Ishikawa (cell line): ENCODE results near the gene VPS4B.

Experiments used
- CEBPB ChIP-seq: IDR thresholded peaks from 2 replicates; pipeline ENCODE4 v1.6.1; 2012
- CREB1 ChIP-seq: IDR thresholded peaks from 2 replicates; pipeline ENCODE4 v1.6.1; 2012; ENCODE audit warnings: low read depth
- EGR1 ChIP-seq: IDR thresholded peaks from 2 replicates; pipeline ENCODE4 v1.6.1; 2012
- EP300 ChIP-seq: IDR thresholded peaks from 2 replicates; pipeline ENCODE4 v1.6.1; 2012; ENCODE audit warnings: borderline replicate concordance
- FOXM1 ChIP-seq: IDR thresholded peaks from 2 replicates; pipeline ENCODE4 v1.6.1; 2012; ENCODE audit warnings: low read depth, borderline replicate concordance
- NFIC ChIP-seq: IDR thresholded peaks from 2 replicates; pipeline ENCODE4 v1.6.1; 2012
- RAD21 ChIP-seq: IDR thresholded peaks from 2 replicates; pipeline ENCODE4 v1.6.1; 2012; ENCODE audit warnings: low read depth
- TAF1 ChIP-seq: IDR thresholded peaks from 2 replicates; pipeline ENCODE4 v1.6.1; 2012; ENCODE audit warnings: low read depth, mild to moderate bottlenecking
- TCF12 ChIP-seq: IDR thresholded peaks from 2 replicates; pipeline ENCODE4 v1.6.1; 2012; ENCODE audit warnings: low read depth
- TEAD4 ChIP-seq: IDR thresholded peaks from 2 replicates; pipeline ENCODE4 v1.6.1; 2012
- YY1 ChIP-seq: IDR thresholded peaks from 2 replicates; pipeline ENCODE4 v1.6.1; 2012; ENCODE audit warnings: low read depth
- ZBTB7A ChIP-seq: IDR thresholded peaks from 2 replicates; pipeline ENCODE4 v1.6.1; 2012; ENCODE audit warnings: low read depth
- TF ChIP-seq, protein P1 (sequence below): IDR thresholded peaks from 2 replicates; pipeline ENCODE4 v1.6.1; 2012
- TF ChIP-seq, protein P2 (sequence below): IDR thresholded peaks from 2 replicates; pipeline ENCODE4 v1.6.1; 2012
- TF ChIP-seq, protein P3 (sequence below): IDR thresholded peaks from 2 replicates; pipeline ENCODE4 v1.6.1; 2012; ENCODE audit warnings: low read depth, mild to moderate bottlenecking

VPS4B gene

DNA sequence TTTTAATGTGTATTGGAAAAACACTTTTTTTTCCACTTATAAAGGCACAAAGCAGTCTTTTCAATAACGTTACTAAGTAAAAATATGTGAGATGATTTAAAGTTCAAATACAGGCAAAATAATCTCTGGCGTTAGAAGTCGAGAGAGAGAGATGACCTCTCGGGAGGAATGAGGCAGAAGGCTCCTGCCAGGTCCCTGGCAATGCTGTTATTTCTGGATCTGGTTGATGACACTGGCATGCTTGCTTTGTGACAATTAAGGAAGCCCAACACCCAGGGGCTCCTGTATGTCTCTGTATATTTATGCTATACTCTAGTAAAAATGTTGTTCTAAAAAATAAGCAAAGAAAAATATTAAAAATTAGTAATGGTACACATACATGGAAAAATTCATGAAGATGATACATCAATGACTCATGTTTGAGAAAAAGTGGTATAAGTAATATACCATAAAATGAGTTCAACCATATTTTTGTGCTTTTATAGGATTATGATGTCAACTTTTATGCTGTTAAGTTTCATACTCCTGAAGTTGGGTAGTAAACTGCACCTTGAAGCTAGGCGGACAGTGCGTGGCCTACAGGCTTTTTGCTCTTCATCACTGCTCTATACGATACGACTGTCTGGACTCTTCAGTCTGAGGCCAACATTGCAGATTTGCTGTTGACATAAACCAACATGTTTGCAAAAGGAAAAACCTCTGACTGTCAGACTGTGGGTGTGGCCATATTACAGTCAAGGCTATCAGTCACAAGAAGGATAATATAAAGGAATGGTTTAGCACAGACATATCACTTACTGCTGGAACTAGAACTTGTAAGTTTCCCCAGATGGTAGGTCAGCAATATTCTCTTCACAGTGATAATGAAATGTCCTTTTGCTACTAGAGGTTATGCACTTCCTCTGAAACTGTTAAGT is 19.8 kb downstream of the VPS4B start:
- TF ChIP-seq CEBPB (no peak), TAF1 (no peak), FOXM1 (no peak), ZBTB7A (no peak), TEAD4 (no peak), EGR1 (no peak), NFIC (no peak), EP300 (no peak), TCF12 (no peak), CREB1 (no peak), YY1 (no peak), RAD21 (no peak)
- TF ChIP-seq, protein P1, sequence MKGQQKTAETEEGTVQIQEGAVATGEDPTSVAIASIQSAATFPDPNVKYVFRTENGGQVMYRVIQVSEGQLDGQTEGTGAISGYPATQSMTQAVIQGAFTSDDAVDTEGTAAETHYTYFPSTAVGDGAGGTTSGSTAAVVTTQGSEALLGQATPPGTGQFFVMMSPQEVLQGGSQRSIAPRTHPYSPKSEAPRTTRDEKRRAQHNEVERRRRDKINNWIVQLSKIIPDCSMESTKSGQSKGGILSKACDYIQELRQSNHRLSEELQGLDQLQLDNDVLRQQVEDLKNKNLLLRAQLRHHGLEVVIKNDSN, result no peak
- TF ChIP-seq, protein P2, sequence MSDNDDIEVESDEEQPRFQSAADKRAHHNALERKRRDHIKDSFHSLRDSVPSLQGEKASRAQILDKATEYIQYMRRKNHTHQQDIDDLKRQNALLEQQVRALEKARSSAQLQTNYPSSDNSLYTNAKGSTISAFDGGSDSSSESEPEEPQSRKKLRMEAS, result no peak

DNA sequence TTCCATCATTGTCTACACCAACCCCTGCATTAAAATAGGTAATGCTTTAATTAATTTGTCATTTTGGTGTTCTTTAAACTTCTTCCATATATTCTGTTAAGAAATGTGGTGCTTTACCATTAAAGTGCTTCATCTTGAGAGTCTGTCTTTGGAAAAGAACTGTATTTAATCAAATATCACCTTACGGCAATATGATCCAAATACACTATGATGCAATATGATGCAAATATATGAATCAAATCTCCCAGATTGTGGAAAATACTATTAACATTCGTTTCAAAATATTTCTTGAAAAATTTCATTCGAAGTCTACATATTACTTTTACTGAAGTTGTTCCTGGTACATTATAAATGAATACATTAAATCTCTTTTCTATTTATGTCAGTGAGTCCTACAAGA is 23.0 kb downstream of the VPS4B start:
- TF ChIP-seq, protein P3, sequence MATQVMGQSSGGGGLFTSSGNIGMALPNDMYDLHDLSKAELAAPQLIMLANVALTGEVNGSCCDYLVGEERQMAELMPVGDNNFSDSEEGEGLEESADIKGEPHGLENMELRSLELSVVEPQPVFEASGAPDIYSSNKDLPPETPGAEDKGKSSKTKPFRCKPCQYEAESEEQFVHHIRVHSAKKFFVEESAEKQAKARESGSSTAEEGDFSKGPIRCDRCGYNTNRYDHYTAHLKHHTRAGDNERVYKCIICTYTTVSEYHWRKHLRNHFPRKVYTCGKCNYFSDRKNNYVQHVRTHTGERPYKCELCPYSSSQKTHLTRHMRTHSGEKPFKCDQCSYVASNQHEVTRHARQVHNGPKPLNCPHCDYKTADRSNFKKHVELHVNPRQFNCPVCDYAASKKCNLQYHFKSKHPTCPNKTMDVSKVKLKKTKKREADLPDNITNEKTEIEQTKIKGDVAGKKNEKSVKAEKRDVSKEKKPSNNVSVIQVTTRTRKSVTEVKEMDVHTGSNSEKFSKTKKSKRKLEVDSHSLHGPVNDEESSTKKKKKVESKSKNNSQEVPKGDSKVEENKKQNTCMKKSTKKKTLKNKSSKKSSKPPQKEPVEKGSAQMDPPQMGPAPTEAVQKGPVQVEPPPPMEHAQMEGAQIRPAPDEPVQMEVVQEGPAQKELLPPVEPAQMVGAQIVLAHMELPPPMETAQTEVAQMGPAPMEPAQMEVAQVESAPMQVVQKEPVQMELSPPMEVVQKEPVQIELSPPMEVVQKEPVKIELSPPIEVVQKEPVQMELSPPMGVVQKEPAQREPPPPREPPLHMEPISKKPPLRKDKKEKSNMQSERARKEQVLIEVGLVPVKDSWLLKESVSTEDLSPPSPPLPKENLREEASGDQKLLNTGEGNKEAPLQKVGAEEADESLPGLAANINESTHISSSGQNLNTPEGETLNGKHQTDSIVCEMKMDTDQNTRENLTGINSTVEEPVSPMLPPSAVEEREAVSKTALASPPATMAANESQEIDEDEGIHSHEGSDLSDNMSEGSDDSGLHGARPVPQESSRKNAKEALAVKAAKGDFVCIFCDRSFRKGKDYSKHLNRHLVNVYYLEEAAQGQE, result no peak
- TF ChIP-seq EP300 (no peak), YY1 (no peak)

DNA sequence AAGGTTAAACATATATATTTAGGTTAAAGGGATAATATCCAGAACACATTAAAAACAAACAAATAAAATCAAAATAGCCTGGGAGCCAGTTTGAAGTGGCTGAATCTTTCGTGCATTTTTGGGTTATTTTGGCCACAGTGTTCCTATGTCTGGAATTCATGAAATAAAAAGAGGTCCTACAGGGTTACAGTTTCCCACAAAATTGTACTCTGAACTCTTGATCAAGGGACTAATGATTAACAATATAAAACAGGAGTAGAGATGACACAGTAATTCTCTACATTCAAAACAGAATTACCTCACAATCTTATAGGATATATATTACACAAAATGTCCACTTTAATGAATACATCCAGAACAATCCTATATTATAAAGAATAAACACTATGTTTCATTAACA is 24.9 kb downstream of the VPS4B start:
- no peak for TF ChIP-seq EGR1
- TF ChIP-seq, protein P1, result no peak
- no peak for TF ChIP-seq TCF12
- no peak for TF ChIP-seq YY1
- no peak for TF ChIP-seq EP300
- TF ChIP-seq TAF1, result no peak
- TF ChIP-seq TEAD4, result no peak
- TF ChIP-seq, protein P2, result no peak
- TF ChIP-seq CEBPB, result no peak
- no peak for TF ChIP-seq RAD21
- TF ChIP-seq CREB1, result no peak
- no peak for TF ChIP-seq NFIC
- TF ChIP-seq ZBTB7A, result no peak
- TF ChIP-seq FOXM1, result no peak
- TF ChIP-seq, protein P3, result no peak

DNA sequence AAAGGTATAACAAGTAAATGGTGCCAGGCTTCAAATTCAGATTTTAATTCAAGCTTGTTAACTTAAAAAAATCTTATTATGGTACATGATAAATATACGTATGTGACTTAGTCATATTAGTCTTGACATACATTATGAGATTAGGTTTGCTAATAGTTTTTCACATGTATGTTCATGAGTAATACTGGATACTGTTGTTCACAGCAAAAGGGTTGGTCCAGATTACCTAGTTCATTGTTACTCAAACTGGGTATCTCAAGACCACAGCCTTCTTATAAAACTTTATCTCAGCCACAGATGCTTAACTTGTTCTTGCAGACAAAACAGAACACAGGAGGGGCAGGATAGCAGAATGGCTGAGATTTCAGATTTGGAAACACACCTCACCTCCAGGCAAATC is 26.8 kb downstream of the VPS4B start:
- TF ChIP-seq, protein P1, result no peak
- TF ChIP-seq TAF1, result no peak
- no peak for TF ChIP-seq TCF12
- no peak for TF ChIP-seq NFIC
- TF ChIP-seq, protein P3, result no peak
- TF ChIP-seq FOXM1, result no peak
- TF ChIP-seq YY1, result no peak
- no peak for TF ChIP-seq CEBPB
- no peak for TF ChIP-seq EGR1
- TF ChIP-seq ZBTB7A, result no peak
- TF ChIP-seq, protein P2, result no peak
- no peak for TF ChIP-seq RAD21
- TF ChIP-seq EP300, result no peak
- TF ChIP-seq TEAD4, result no peak
- TF ChIP-seq CREB1, result no peak
